IMR-90 (cell line): Measurements from ENCODE around the gene SLAMF8. TPM values are rescaled to one million over a fixed set of nuclear protein-coding genes. Genes with fewer than 3 reads are reported as not detected.

Experiments
- ATAC-seq: fragments of 200-7000 bp; cut with Tn5 transposase; 2 replicates; pipeline ENCODE4 v1.9.1; 2020; ENCODE audit warnings: low read depth, mild to moderate bottlenecking, moderate library complexity
- BruUV-seq: library from RNA; stranded (reverse); fragments of 400-500 nt; replicated peaks from 2 replicates; lab custom pipeline; 2021; lab: Mats Ljungman, UMichigan
- CTCF ChIA-PET: fragments of 300-600 bp; formaldehyde crosslinking; extraction: SDS; loops from one replicate; lab custom pipeline; 2021; ENCODE audit warnings: antibody characterized with exemption; lab: Yijun Ruan, JAX
- POLR2A ChIA-PET: fragments of 300-600 bp; sonication (Branson Sonifier 250); formaldehyde crosslinking; loops from one replicate; lab custom pipeline; 2022; ENCODE audit warnings: antibody characterized with exemption; ENCODE audit not compliant: unreplicated experiment; lab: Charles Lee
- DNase-seq: peaks from one replicate; pipeline ENCODE4 v3.0.0; 2013
- H2AFZ ChIP-seq: replicated peaks from 2 replicates; pipeline ENCODE3; 2013; ENCODE audit warnings: low read length, mild to moderate bottlenecking; ENCODE audit not compliant: poor library complexity
- H2AK5ac ChIP-seq: 2 replicates; pipeline ENCODE4 v1.6.1; 2013; ENCODE audit warnings: low read depth, low read length, inconsistent platforms
- H2AK9ac ChIP-seq: replicated peaks from 2 replicates; pipeline ENCODE3; 2013; ENCODE audit warnings: mild to moderate bottlenecking, low read depth, low read length, moderate library complexity; ENCODE audit not compliant: poor library complexity
- H2BK120ac ChIP-seq: 2 replicates; pipeline ENCODE4 v1.6.1; 2013; ENCODE audit warnings: low read depth, low read length, inconsistent platforms
- H2BK15ac ChIP-seq: 3 replicates; pipeline ENCODE4 v1.6.1; 2013; ENCODE audit warnings: low read depth, low read length, inconsistent platforms
- H2BK20ac ChIP-seq: 2 replicates; pipeline ENCODE4 v1.6.1; 2013; ENCODE audit warnings: low read depth, mild to moderate bottlenecking, inconsistent platforms, low read length, moderate library complexity
- H2BK5ac ChIP-seq: 2 replicates; pipeline ENCODE4 v1.6.1; 2013; ENCODE audit warnings: mild to moderate bottlenecking, low read depth, low read length, inconsistent platforms; ENCODE audit not compliant: poor library complexity, severe bottlenecking
- H3K14ac ChIP-seq: replicated peaks from 2 replicates; pipeline ENCODE4 v1.6.1; 2013; ENCODE audit warnings: low read depth, low read length, inconsistent platforms
- H3K18ac ChIP-seq: 2 replicates; pipeline ENCODE4 v1.6.1; 2013; ENCODE audit warnings: low read depth, low read length, control low read depth
- H3K23ac ChIP-seq: 2 replicates; pipeline ENCODE4 v1.6.1; 2013; ENCODE audit warnings: low read depth, low read length, inconsistent platforms
- H3K27ac ChIP-seq: 2 replicates; pipeline ENCODE4 v1.5.1; 2013; ENCODE audit warnings: mild to moderate bottlenecking, control low read depth, low read length; ENCODE audit not compliant: insufficient read depth
- H3K27me3 ChIP-seq: 2 replicates; pipeline ENCODE4 v1.6.1; 2013; ENCODE audit warnings: low read length; ENCODE audit not compliant: control insufficient read depth, insufficient read depth
- H3K36me3 ChIP-seq: 2 replicates; pipeline ENCODE4 v1.6.1; 2013; ENCODE audit warnings: low read length, mixed read lengths; ENCODE audit not compliant: control insufficient read depth, insufficient read depth
- H3K4ac ChIP-seq: 2 replicates; pipeline ENCODE4 v1.6.1; 2013; ENCODE audit warnings: low read depth, low read length, inconsistent platforms
- H3K4me1 ChIP-seq: 2 replicates; pipeline ENCODE4 v1.6.1; 2013; ENCODE audit warnings: low read length, mixed read lengths; ENCODE audit not compliant: control insufficient read depth, insufficient read depth
- H3K4me2 ChIP-seq: 2 replicates; pipeline ENCODE4 v1.6.1; 2013; ENCODE audit warnings: low read depth, mild to moderate bottlenecking, control low read depth, low read length, moderate library complexity
- H3K4me3 ChIP-seq: 2 replicates; pipeline ENCODE4 v1.5.1; 2013; ENCODE audit warnings: low read depth, mild to moderate bottlenecking, control low read depth, low read length, moderate library complexity; ENCODE audit not compliant: insufficient read depth
- H3K56ac ChIP-seq: 2 replicates; pipeline ENCODE4 v1.6.1; 2013; ENCODE audit warnings: low read length, inconsistent platforms; ENCODE audit not compliant: insufficient read depth; ENCODE audit errors: extremely low read depth
- H3K79me1 ChIP-seq, 2 experiments: 2 replicates each; pipeline ENCODE4 v1.6.1; 2013; ENCODE audit warnings: low read length in 2 of 2, inconsistent platforms in 1 of 2, low read depth in 1 of 2
- H3K9ac ChIP-seq: 2 replicates; pipeline ENCODE4 v1.6.1; 2013; ENCODE audit warnings: low read depth, low read length, control low read depth
- H3K9me1 ChIP-seq: 2 replicates; pipeline ENCODE4 v1.6.1; 2013; ENCODE audit warnings: low read length, inconsistent platforms; ENCODE audit not compliant: insufficient read depth
- H3K9me3 ChIP-seq: 2 replicates; pipeline ENCODE4 v1.6.1; 2013; ENCODE audit warnings: low read length; ENCODE audit not compliant: control insufficient read depth, insufficient read depth
- H4K20me1 ChIP-seq: 2 replicates; pipeline ENCODE4 v1.6.1; 2013; ENCODE audit warnings: low read length, inconsistent platforms; ENCODE audit not compliant: insufficient read depth
- H4K5ac ChIP-seq: 2 replicates; pipeline ENCODE4 v1.6.1; 2013; ENCODE audit warnings: mild to moderate bottlenecking, low read depth, low read length, control low read depth
- H4K8ac ChIP-seq, 2 experiments: 2 replicates each; pipeline ENCODE4 v1.6.1; 2013; ENCODE audit warnings: low read depth in 2 of 2, low read length in 2 of 2, control low read depth in 1 of 2, inconsistent platforms in 1 of 2
- H4K91ac ChIP-seq: 2 replicates; pipeline ENCODE4 v1.6.1; 2013; ENCODE audit warnings: low read depth, low read length, inconsistent platforms; ENCODE audit not compliant: insufficient read depth
- BHLHE40 ChIP-seq: fragments of 150-350 bp; IDR thresholded peaks from 2 replicates; pipeline ENCODE4 v1.6.1; 2016; ENCODE audit warnings: mild to moderate bottlenecking, low read depth, low read length
- CHD1 ChIP-seq: IDR thresholded peaks from 2 replicates; pipeline ENCODE4 v1.6.1; 2012; ENCODE audit warnings: low read depth, low read length, improper control_type of control experiment
- ELK1 ChIP-seq: fragments of 150-350 bp; IDR thresholded peaks from 2 replicates; pipeline ENCODE4 v1.6.1; 2016; ENCODE audit warnings: low read depth, mild to moderate bottlenecking, low read length, moderate library complexity, borderline replicate concordance
- FOS ChIP-seq: fragments of 150-350 bp; IDR thresholded peaks from 2 replicates; pipeline ENCODE4 v1.6.1; 2016; ENCODE audit warnings: low read depth, low read length
- MAFK ChIP-seq: IDR thresholded peaks from 2 replicates; pipeline ENCODE4 v1.6.1; 2012; ENCODE audit warnings: low read depth, low read length, improper control_type of control experiment
- MAZ ChIP-seq: IDR thresholded peaks from 2 replicates; pipeline ENCODE4 v1.6.1; 2012; ENCODE audit warnings: low read depth, mild to moderate bottlenecking, low read length, improper control_type of control experiment, moderate library complexity, borderline replicate concordance
- MXI1 ChIP-seq: IDR thresholded peaks from 2 replicates; pipeline ENCODE4 v1.6.1; 2012; ENCODE audit warnings: low read depth, mild to moderate bottlenecking, low read length, moderate library complexity, borderline replicate concordance
- NFE2L2 ChIP-seq: fragments of 150-350 bp; IDR thresholded peaks from 2 replicates; pipeline ENCODE4 v1.6.1; 2016; ENCODE audit warnings: low read depth, mild to moderate bottlenecking, low read length
- RCOR1 ChIP-seq: IDR thresholded peaks from 2 replicates; pipeline ENCODE4 v1.6.1; 2012; ENCODE audit warnings: mild to moderate bottlenecking, low read length, improper control_type of control experiment; ENCODE audit not compliant: insufficient replicate concordance
- RFX5 ChIP-seq: IDR thresholded peaks from 2 replicates; pipeline ENCODE4 v1.8.0; 2012; ENCODE audit warnings: low read depth, mild to moderate bottlenecking, low read length, moderate library complexity
- WGBS, 2 experiments: methylation state at CpG; one replicate each; pipeline versions ENCODE4 v1.1.5 to v1.1.7; 2013; ENCODE audit warnings: missing lambda C conversion rate in 2 of 2; ENCODE audit not compliant: insufficient read length in 1 of 2; ENCODE audit errors: extremely low coverage in 2 of 2; 5-methylcytosine and 5-hydroxymethylcytosine counted together
- dilution Hi-C: fragments of 300-500 bp; cut with HindIII; formaldehyde crosslinking; loops from one replicate; pipeline ENCODE4 v1.14.3; 2018; ENCODE audit warnings: low sequenced_read_pairs; ENCODE audit not compliant: unreplicated experiment
- in situ Hi-C: fragments of 300-500 bp; cut with MboI; formaldehyde crosslinking; loops from 3 replicates; pipeline ENCODE4 v1.14.3; 2019; ENCODE audit warnings: low sequenced_read_pairs, inconsistent platforms, mixed read lengths
- intact Hi-C: fragments of 100-400 bp; cut with micrococcal nuclease; formaldehyde crosslinking; loops from 2 replicates; pipeline ENCODE4 v1.10.0; 2022
- polyA plus RNA-seq, 3 experiments: library from polyadenylated mRNA; depleted of rRNA; stranded (reverse); fragments of >200 nt; gene quantifications; 2 replicates each; pipeline ENCODE4 v1.2.3, GENCODE V29; 2012; ENCODE audit warnings: low replicate concordance in 1 of 3
- total RNA-seq: library from RNA; depleted of rRNA; stranded (reverse); fragments of >200 nt; gene quantifications from 2 replicates; pipeline ENCODE4 v1.2.3, GENCODE V29; 2012
- TF ChIP-seq, protein P1 (sequence below): conservative IDR thresholded peaks from 2 replicates; pipeline ENCODE4 v1.5.1; 2012; ENCODE audit warnings: mild to moderate bottlenecking, low read depth, low read length, improper control_type of control experiment

The SLAMF8 gene
- total and polyA plus RNA-seq, 2 of the 4 experiments (the other 2 are of a cell fraction): 0.07 TPM; not detected in 1

- TF ChIP-seq BHLHE40 (no peak), FOS (no peak), CHD1 (no peak)
Observed at GRCh38 chr1:159853417-159854115, 26.9 kb downstream of the SLAMF8 start (continued).

DNA sequence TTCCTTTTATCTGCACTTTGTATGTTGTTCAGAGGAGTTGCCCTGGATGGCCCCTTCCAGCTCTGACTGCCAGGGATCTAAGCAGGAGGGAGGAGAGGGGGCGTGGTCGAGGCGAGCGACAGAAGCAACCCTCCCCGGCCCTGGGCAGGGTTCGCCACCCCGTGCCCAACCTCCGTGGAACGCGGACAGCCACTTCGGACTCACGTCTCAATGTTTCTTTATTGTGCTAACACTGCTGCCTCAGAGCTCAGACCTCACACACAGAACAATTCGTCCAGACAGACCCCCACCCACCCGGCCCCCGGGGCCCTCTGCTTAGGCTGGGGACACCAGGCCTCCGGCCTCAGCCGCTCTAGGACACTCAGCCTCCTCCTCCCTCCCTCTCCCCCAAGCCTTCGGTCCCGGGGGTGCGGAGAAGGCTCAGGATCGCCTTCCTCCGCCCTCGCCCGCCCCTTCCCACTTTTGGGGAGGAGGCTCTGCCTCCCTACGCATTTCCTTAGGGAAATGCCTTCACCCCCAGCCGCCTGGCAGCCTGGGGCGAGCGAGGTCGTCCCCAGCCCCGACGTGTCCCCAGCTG lies 27.5 kb downstream of the SLAMF8 start:
- Histone ChIP-seq H3K9me3 (no peaks in the 10 kb centered on the region), H2BK120ac (peak overlapping the region; percentile 7; the same call in 1 of the 2 replicates), H3K4me3 (peak overlapping the region; percentile 62), H3K27ac (peak overlapping the region; percentile 75), H2AK5ac (peak overlapping the region; percentile 67; the same call in 1 of the 2 replicates), H3K36me3 (no peaks in the 10 kb centered on the region), H3K4me1 (peaks cover 4% of the 10 kb centered on the region), H3K18ac (peak overlapping the region; percentile 40), H2BK5ac (peak overlapping the region; percentile 70), H4K91ac (peak overlapping the region; percentile 37; the same call in 1 of the 2 replicates), H3K9ac (peak overlapping the region; percentile 72), H4K8ac (peak overlapping the region; percentile 65 to 88), H4K5ac (peak overlapping the region; percentile 78), H3K56ac (no peak overlapping the region; the same call in 1 of the 2 replicates), H3K23ac (peak overlapping the region; percentile 18; the same call in 1 of the 2 replicates), H2AK9ac (peak overlapping the region; percentile 69), H2BK20ac (no peak overlapping the region), H2BK15ac (no peak overlapping the region), H3K14ac (peak overlapping the region; percentile 29), H3K4me2 (peak overlapping the region; percentile 88), H3K9me1 (peaks cover 8% of the 10 kb centered on the region), H3K27me3 (no peaks in the 10 kb centered on the region), H3K79me1 (peaks cover 0 to 14% of the 10 kb centered on the region in 2 experiments; a peak in 2 of 4 replicates), H3K4ac (peak overlapping the region; percentile 88), H2AFZ (peak overlapping the region; percentile 90), H4K20me1 (no peaks in the 10 kb centered on the region)
- intact Hi-C loops (loop anchor here (2.0 kb wide), 1 partner anchor 71 kb away; the partner anchor contains the start of gene TAGLN2), in situ Hi-C loops (no loop called here), dilution Hi-C loops (no loop called here)
- ChIA-PET POLR2A (interaction anchor here (0.6 to 0.8 kb wide), 2 partner anchors 13 to 62 kb away, joined by 3 read pairs; no protein-coding TSS in a partner anchor), CTCF (interaction anchor here (0.8 to 1.5 kb wide), 6 partner anchors 22 to 64 kb away, joined by 3 to 4 read pairs (median 4); no protein-coding TSS in a partner anchor)
- DNase-seq: no peak
- peak; percentile 69 for ATAC-seq
- BruUV-seq: no TSS peak
- WGBS, 2 experiments: 0% methylated on average over 4 of the region's 31 CpGs; no CpG with 5 or more reads in 1 of the 2 experiments
- TF ChIP-seq, protein P1, sequence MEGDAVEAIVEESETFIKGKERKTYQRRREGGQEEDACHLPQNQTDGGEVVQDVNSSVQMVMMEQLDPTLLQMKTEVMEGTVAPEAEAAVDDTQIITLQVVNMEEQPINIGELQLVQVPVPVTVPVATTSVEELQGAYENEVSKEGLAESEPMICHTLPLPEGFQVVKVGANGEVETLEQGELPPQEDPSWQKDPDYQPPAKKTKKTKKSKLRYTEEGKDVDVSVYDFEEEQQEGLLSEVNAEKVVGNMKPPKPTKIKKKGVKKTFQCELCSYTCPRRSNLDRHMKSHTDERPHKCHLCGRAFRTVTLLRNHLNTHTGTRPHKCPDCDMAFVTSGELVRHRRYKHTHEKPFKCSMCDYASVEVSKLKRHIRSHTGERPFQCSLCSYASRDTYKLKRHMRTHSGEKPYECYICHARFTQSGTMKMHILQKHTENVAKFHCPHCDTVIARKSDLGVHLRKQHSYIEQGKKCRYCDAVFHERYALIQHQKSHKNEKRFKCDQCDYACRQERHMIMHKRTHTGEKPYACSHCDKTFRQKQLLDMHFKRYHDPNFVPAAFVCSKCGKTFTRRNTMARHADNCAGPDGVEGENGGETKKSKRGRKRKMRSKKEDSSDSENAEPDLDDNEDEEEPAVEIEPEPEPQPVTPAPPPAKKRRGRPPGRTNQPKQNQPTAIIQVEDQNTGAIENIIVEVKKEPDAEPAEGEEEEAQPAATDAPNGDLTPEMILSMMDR: no peak
- TF ChIP-seq ELK1 (no peak), CHD1 (no peak), MAFK (no peak), NFE2L2 (no peak), MXI1 (no peak), RFX5 (no peak), BHLHE40 (no peak), RCOR1 (no peak), FOS (no peak), MAZ (no peak)
